ENCODE data around the gene PPP2R5E. TPM values are rescaled to one million over a fixed set of nuclear protein-coding genes. Genes with fewer than 3 reads are reported as not detected.

Gene PPP2R5E
- total RNA-seq, 6 experiments from 2014 or later, result 12.5 to 34.8 (median 18.2) TPM

GRCh38 chr14:63515240-63515639 is 27.9 kb downstream of the PPP2R5E start:
- WGBS (ENCODE audit: insufficient coverage, low coverage, low lambda C conversion rate, missing lambda C conversion rate), result 92% methylated on average over 4 of the region's 4 CpGs
- Histone ChIP-seq H3K4me3 (no peak overlapping the region), H3K36me3 (no peaks in the 10 kb centered on the region), H3K9me3 (no peaks in the 10 kb centered on the region), H3K27ac (no peak overlapping the region), H3K4me1 (peaks cover 0 to 3% (median 0%) of the 10 kb centered on the region in 4 donors), H3K27me3 (no peaks in the 10 kb centered on the region)
- ATAC-seq, result no peak
- intact Hi-C loops (cut with DNase I), result no loop called here
- no peak for TF ChIP-seq CTCF (IDR thresholded peaks at IDR 0.05)
- TF ChIP-seq POLR2A (IDR thresholded peaks at IDR 0.05), result no peak
- DNase-seq, result no peak

- no peak for DNase-seq
- H3K27ac ChIP-seq, result no peak overlapping the region
- H3K9me3 ChIP-seq, result no peaks in the 10 kb centered on the region
- no peaks in the 10 kb centered on the region for H3K27me3 ChIP-seq
- H3K4me1 ChIP-seq, result peaks cover 0 to 3% (median 0%) of the 10 kb centered on the region in 4 donors
- 71% methylated on average over 4 of the region's 4 CpGs for WGBS (ENCODE audit: insufficient coverage, low coverage, low lambda C conversion rate, missing lambda C conversion rate)
- H3K36me3 ChIP-seq, result no peaks in the 10 kb centered on the region
- TF ChIP-seq POLR2A (IDR thresholded peaks at IDR 0.05) (no peak), CTCF (IDR thresholded peaks at IDR 0.05) (no peak)
- no peak overlapping the region for H3K4me3 ChIP-seq
- ATAC-seq, result no peak
- intact Hi-C loops (cut with DNase I), result no loop called here
Observed at GRCh38 chr14:63513756-63514155, 29.4 kb downstream of the PPP2R5E start.

GRCh38 chr14:63512861-63513260 is 30.3 kb downstream of the PPP2R5E start:
- Histone ChIP-seq H3K27ac (no peak overlapping the region), H3K4me1 (peaks cover 0 to 3% (median 0%) of the 10 kb centered on the region in 4 donors), H3K4me3 (no peak overlapping the region), H3K36me3 (no peaks in the 10 kb centered on the region), H3K27me3 (no peaks in the 10 kb centered on the region), H3K9me3 (no peaks in the 10 kb centered on the region)
- ATAC-seq (no peak), DNase-seq (no peak)
- TF ChIP-seq CTCF (IDR thresholded peaks at IDR 0.05), result no peak
- no peak for TF ChIP-seq POLR2A (IDR thresholded peaks at IDR 0.05)
- intact Hi-C loops (cut with DNase I), result no loop called here

GRCh38 chr14:63510538-63510937 is 32.6 kb downstream of the PPP2R5E start:
- WGBS (ENCODE audit: insufficient coverage, low coverage, low lambda C conversion rate, missing lambda C conversion rate), result 78% methylated on average over 5 of the region's 5 CpGs
- ATAC-seq, result peak in 2 of 4 donors; percentile 6 to 31

More at GRCh38 chr14:63510538-63510937, 32.6 kb downstream of the PPP2R5E start:
- Histone ChIP-seq H3K9me3 (no peaks in the 10 kb centered on the region), H3K27ac (no peak overlapping the region), H3K36me3 (no peaks in the 10 kb centered on the region), H3K4me1 (peaks cover 0 to 3% (median 0%) of the 10 kb centered on the region in 4 donors), H3K27me3 (no peaks in the 10 kb centered on the region), H3K4me3 (no peak overlapping the region)
- no peak for TF ChIP-seq POLR2A (IDR thresholded peaks at IDR 0.05)
- TF ChIP-seq CTCF (IDR thresholded peaks at IDR 0.05), result no peak
- DNase-seq, result no peak
- intact Hi-C loops (cut with DNase I), result no loop called here

All from right lobe of liver (tissue), 6 donors.